HUES6 (cell line): ENCODE data around the gene IARS1.
A peak's percentile ranks its signal among the peaks of the same experiment; 100 is the strongest.

Source experiments
- H3K27ac ChIP-seq: 2 replicates; pipeline ENCODE4 v1.7.0; 2013; ENCODE audit warnings: low read depth, mild to moderate bottlenecking, low read length, inconsistent platforms
- H3K27me3 ChIP-seq: 2 replicates; pipeline ENCODE4 v1.6.1; 2013; ENCODE audit warnings: low read length; ENCODE audit not compliant: control insufficient read depth, insufficient read depth
- H3K36me3 ChIP-seq: 2 replicates; pipeline ENCODE4 v1.6.1; 2013; ENCODE audit warnings: low read length; ENCODE audit not compliant: control insufficient read depth, insufficient read depth
- H3K4me1 ChIP-seq: 2 replicates; pipeline ENCODE4 v1.6.1; 2013; ENCODE audit warnings: low read length; ENCODE audit not compliant: control insufficient read depth, insufficient read depth
- H3K4me3 ChIP-seq: 2 replicates; pipeline ENCODE4 v1.5.1; 2013; ENCODE audit warnings: low read depth, low read length
- H3K9ac ChIP-seq: one replicate; pipeline ENCODE4 v1.6.1; 2013; ENCODE audit warnings: mild to moderate bottlenecking, low read length
- H3K9me3 ChIP-seq: 2 replicates; pipeline ENCODE4 v1.6.1; 2013; ENCODE audit warnings: low read depth, low read length; ENCODE audit not compliant: control insufficient read depth, insufficient read depth

IARS1 gene

GRCh38 chr9:92295240-92295790 lies 1.8 kb upstream of the IARS1 start:
- Histone ChIP-seq H3K27ac (0 out of 2 replicates have a peak overlapping the region, but pooled peaks have one; percentile 7), H3K4me1 (peaks cover 13% of the 10 kb centered on the region; the same call in 1 of the 2 replicates), H3K4me3 (no peak overlapping the region), H3K9ac (no peak overlapping the region), H3K36me3 (peaks cover 52% of the 10 kb centered on the region), H3K27me3 (no peaks in the 10 kb centered on the region), H3K9me3 (no peaks in the 10 kb centered on the region)

DNA sequence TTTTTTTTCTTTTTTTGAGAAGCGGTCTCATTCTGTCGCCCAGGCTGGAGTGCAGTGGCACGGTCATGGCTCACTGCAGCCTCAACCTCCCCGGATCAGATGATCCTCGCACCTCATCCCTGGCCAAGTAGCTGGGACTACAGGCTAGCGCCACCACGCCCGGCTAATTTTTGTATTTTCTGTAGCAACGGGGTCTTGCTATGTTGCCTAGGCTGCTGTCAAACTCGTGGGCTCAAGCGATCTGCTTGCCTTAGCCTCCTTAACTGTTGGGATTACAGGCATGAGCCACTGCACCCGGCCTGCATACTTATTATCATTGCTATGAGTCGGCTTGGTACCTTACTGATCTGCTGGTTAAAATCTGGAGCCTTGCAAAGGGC lies 790 bp upstream of the IARS1 start:
- no peaks in the 10 kb centered on the region for H3K27me3 ChIP-seq
- H3K9ac ChIP-seq = peak overlapping the region; percentile 93
- H3K4me3 ChIP-seq = peak overlapping the region; percentile 85
- H3K9me3 ChIP-seq = no peaks in the 10 kb centered on the region
- peaks cover 13% of the 10 kb centered on the region; the same call in 1 of the 2 replicates for H3K4me1 ChIP-seq
- H3K36me3 ChIP-seq = peaks cover 52% of the 10 kb centered on the region
- H3K27ac ChIP-seq = peak overlapping the region; percentile 67; the same call in 1 of the 2 replicates

GRCh38 chr9:92293075-92293354 lies 482 bp downstream of the IARS1 start:
- no peaks in the 10 kb centered on the region for H3K27me3 ChIP-seq
- peak overlapping the region; percentile 85 for H3K4me3 ChIP-seq
- H3K9ac ChIP-seq = peak overlapping the region; percentile 93
- peaks cover 52% of the 10 kb centered on the region for H3K36me3 ChIP-seq
- H3K9me3 ChIP-seq = no peaks in the 10 kb centered on the region
- H3K27ac ChIP-seq = peak overlapping the region; percentile 92
- peaks cover 13% of the 10 kb centered on the region; the same call in 1 of the 2 replicates for H3K4me1 ChIP-seq

DNA sequence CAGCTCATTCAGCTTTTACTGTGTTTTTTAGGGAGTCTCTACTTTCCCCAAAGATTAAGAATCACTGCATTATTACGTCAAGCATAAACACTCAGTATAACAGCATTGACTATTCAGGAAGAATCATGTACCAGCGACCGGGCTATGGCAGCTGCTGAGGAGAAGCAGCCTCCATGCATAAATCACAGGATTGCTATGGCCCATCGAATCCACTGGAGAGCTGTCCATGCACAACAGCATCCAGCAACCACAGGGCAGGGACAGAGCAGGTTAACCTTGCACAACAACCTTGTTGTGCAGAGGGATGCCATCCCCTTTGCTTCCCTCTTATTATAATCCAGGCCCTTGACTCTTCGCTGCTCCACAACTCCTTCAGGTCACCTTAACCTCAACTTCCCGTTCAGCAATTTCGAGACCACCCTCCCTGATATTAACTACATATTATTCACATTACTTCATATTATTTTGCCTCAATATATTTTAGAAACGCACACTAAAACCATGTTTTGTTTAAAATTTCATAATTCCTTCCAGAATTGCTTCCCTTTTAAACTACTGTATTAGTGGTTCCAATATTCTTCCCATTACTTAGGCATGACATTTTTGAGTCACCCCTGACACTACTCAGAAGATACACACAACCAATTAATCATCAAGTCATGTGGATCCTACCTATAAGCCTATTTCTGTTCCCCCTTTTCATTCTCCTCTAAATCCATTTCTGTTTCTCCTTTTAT lies 991 bp downstream of the IARS1 start:
- peaks cover 52% of the 10 kb centered on the region for H3K36me3 ChIP-seq
- H3K27me3 ChIP-seq = no peaks in the 10 kb centered on the region
- H3K9ac ChIP-seq = peak overlapping the region; percentile 93
- H3K4me3 ChIP-seq = peak overlapping the region; percentile 85
- peaks cover 13% of the 10 kb centered on the region; the same call in 1 of the 2 replicates for H3K4me1 ChIP-seq
- no peaks in the 10 kb centered on the region for H3K9me3 ChIP-seq
- H3K27ac ChIP-seq = peak overlapping the region; percentile 92

GRCh38 chr9:92291577-92291976 lies 1.9 kb downstream of the IARS1 start:
- Histone ChIP-seq H3K27me3 (no peaks in the 10 kb centered on the region), H3K4me3 (peak overlapping the region; percentile 85), H3K9ac (no peak overlapping the region), H3K36me3 (peaks cover 52% of the 10 kb centered on the region), H3K9me3 (no peaks in the 10 kb centered on the region), H3K27ac (no peak overlapping the region; the same call in 1 of the 2 replicates), H3K4me1 (peaks cover 13% of the 10 kb centered on the region; the same call in 1 of the 2 replicates)

- Histone ChIP-seq H3K9ac (no peak overlapping the region), H3K4me3 (no peak overlapping the region), H3K27me3 (no peaks in the 10 kb centered on the region), H3K9me3 (no peaks in the 10 kb centered on the region), H3K27ac (no peak overlapping the region), H3K36me3 (peaks cover 59% of the 10 kb centered on the region), H3K4me1 (peaks cover 13% of the 10 kb centered on the region; the same call in 1 of the 2 replicates)
Observed at GRCh38 chr9:92290785-92291429, 2.6 kb downstream of the IARS1 start.

GRCh38 chr9:92289708-92290390 lies 3.6 kb downstream of the IARS1 start:
- no peak overlapping the region for H3K27ac ChIP-seq
- no peak overlapping the region for H3K9ac ChIP-seq
- no peaks in the 10 kb centered on the region for H3K9me3 ChIP-seq
- no peaks in the 10 kb centered on the region for H3K27me3 ChIP-seq
- H3K4me3 ChIP-seq = no peak overlapping the region
- peaks cover 69% of the 10 kb centered on the region for H3K36me3 ChIP-seq
- peaks cover 11% of the 10 kb centered on the region; the same call in 1 of the 2 replicates for H3K4me1 ChIP-seq

- Histone ChIP-seq H3K4me1 (no peaks in the 10 kb centered on the region), H3K27ac (no peak overlapping the region), H3K4me3 (no peak overlapping the region), H3K36me3 (peaks cover 98% of the 10 kb centered on the region), H3K9me3 (no peaks in the 10 kb centered on the region), H3K9ac (no peak overlapping the region), H3K27me3 (no peaks in the 10 kb centered on the region)
Observed at GRCh38 chr9:92279302-92279701, 14.2 kb downstream of the IARS1 start.

DNA sequence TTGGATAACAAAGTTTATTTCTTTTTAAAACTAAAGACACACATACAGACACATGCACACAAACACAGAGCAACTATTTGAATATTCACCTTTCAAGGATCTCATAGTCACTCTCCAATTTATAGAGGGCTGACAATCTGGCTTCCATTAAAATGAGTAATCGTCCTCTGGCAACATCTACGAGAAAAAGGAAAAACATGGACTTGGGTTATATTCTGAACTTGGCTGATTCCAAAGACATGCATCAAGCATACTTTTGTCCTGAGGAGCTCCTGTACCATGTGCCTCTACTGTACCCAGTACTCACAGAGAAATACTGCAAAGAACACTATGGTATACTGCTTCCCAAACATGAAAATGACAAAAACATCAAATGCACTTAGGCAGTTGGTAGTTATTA lies 15.4 kb downstream of the IARS1 start:
- H3K9ac ChIP-seq = no peak overlapping the region
- no peaks in the 10 kb centered on the region for H3K27me3 ChIP-seq
- H3K9me3 ChIP-seq = no peaks in the 10 kb centered on the region
- no peaks in the 10 kb centered on the region for H3K4me1 ChIP-seq
- no peak overlapping the region for H3K27ac ChIP-seq
- H3K4me3 ChIP-seq = no peak overlapping the region
- H3K36me3 ChIP-seq = peaks cover 99% of the 10 kb centered on the region

GRCh38 chr9:92276331-92277032 lies 17.0 kb downstream of the IARS1 start:
- Histone ChIP-seq H3K27ac (no peak overlapping the region), H3K9me3 (no peaks in the 10 kb centered on the region), H3K4me3 (no peak overlapping the region), H3K27me3 (no peaks in the 10 kb centered on the region), H3K36me3 (peaks cover 100% of the 10 kb centered on the region), H3K9ac (no peak overlapping the region), H3K4me1 (no peaks in the 10 kb centered on the region)
